Measurements from ENCODE around the gene FRMPD1. TPM values are rescaled to one million over a fixed set of nuclear protein-coding genes. Genes with fewer than 3 reads are reported as not detected.

The FRMPD1 gene
- polyA plus RNA-seq, 2 of the 4 experiments (the other 2 are of a cell fraction): 0.01 TPM; not detected in 1

DNA sequence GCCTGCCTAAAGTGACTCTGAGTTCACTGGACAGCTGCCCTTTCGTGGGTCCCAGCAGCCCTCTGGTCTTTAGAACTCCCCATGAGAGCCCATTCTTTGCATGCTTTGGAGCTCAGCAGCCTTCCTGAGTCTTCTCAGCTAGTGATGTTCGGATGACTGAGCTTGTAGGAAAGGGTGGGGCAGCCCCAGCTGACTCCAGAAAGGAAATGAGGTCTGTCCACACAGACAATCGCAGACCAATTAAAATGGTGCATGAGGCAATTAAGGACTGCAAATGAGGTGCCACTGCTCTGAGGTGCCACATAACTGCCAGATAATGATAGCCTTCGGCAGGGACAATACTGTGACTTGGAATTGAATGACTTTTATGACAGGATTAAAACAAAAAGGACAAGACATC lies 32.9 kb upstream of the FRMPD1 start:
- no peak overlapping the region for H3K27ac ChIP-seq
- POLR2A ChIA-PET: no interaction called here
- 29% methylated on average over 4 of the region's 4 CpGs for WGBS (ENCODE audit: missing lambda C conversion rate)
- no peak for ATAC-seq
- CTCF ChIA-PET: no interaction called here
- H3K9me3 ChIP-seq: no peaks in the 10 kb centered on the region
- H3K4me1 ChIP-seq: no peaks in the 10 kb centered on the region
- H3K4me3 ChIP-seq: no peak overlapping the region
- FAIRE-seq: no peak
- no peak for DNase-seq (ENCODE audit: low read depth in 1 of 2, low spot score in 1 of 2)
- TF ChIP-seq JUN (IDR thresholded peaks at IDR 0.05) (no peak), KDM5A (IDR thresholded peaks at IDR 0.05) (no peak), BHLHE40 (IDR thresholded peaks at IDR 0.05; ENCODE audit: low read depth, low read length) (no peak), KDM1A (IDR thresholded peaks at IDR 0.05; ENCODE audit: low read depth) (no peak), TFCP2L1 (CRISPR knock-in tag; IDR thresholded peaks at IDR 0.05) (no peak)
- TF ChIP-seq, protein P1, sequence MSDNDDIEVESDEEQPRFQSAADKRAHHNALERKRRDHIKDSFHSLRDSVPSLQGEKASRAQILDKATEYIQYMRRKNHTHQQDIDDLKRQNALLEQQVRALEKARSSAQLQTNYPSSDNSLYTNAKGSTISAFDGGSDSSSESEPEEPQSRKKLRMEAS (IDR thresholded peaks at IDR 0.05): no peak
- TF ChIP-seq, protein P2, sequence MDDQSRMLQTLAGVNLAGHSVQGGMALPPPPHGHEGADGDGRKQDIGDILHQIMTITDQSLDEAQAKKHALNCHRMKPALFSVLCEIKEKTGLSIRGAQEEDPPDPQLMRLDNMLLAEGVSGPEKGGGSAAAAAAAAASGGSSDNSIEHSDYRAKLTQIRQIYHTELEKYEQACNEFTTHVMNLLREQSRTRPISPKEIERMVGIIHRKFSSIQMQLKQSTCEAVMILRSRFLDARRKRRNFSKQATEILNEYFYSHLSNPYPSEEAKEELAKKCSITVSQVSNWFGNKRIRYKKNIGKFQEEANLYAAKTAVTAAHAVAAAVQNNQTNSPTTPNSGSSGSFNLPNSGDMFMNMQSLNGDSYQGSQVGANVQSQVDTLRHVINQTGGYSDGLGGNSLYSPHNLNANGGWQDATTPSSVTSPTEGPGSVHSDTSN (IDR thresholded peaks at IDR 0.05): no peak
- TF ChIP-seq, protein P3, sequence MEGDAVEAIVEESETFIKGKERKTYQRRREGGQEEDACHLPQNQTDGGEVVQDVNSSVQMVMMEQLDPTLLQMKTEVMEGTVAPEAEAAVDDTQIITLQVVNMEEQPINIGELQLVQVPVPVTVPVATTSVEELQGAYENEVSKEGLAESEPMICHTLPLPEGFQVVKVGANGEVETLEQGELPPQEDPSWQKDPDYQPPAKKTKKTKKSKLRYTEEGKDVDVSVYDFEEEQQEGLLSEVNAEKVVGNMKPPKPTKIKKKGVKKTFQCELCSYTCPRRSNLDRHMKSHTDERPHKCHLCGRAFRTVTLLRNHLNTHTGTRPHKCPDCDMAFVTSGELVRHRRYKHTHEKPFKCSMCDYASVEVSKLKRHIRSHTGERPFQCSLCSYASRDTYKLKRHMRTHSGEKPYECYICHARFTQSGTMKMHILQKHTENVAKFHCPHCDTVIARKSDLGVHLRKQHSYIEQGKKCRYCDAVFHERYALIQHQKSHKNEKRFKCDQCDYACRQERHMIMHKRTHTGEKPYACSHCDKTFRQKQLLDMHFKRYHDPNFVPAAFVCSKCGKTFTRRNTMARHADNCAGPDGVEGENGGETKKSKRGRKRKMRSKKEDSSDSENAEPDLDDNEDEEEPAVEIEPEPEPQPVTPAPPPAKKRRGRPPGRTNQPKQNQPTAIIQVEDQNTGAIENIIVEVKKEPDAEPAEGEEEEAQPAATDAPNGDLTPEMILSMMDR (IDR thresholded peaks at IDR 0.05): no peak
- no peak overlapping the region for H3K4me2 ChIP-seq

DNA sequence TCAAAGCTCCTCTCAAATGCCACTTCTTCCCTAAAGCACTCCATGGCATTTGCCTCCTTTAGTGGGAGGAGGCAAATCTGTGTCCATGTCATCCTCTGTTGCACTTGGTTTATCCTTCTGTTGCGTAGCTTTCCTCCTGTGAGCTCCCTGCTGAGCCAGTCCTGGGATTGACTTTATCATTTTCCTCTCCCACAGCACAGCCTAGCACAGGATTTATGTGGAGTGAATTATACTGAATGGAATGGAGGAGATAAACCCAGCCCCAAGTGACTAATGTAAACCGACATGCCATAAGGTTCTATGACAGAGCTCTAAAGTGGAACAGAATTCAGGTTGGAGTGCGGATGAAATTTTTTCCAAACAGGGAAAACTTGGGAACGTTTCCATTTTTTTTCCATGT lies 31.9 kb upstream of the FRMPD1 start:
- ChIA-PET POLR2A (interaction anchor here (0.6 kb wide), 1 partner anchor 37 kb away, joined by 3 read pairs; no protein-coding TSS in a partner anchor), CTCF (interaction anchor here (0.6 kb wide), 1 partner anchor 15 kb away, joined by 4 read pairs; no protein-coding TSS in a partner anchor)
- no peak for FAIRE-seq
- Histone ChIP-seq H3K4me1 (no peaks in the 10 kb centered on the region), H3K4me3 (no peak overlapping the region), H3K9me3 (no peaks in the 10 kb centered on the region), H3K27ac (no peak overlapping the region), H3K4me2 (no peak overlapping the region)
- TF ChIP-seq HOXA7 (CRISPR knock-in tag; IDR thresholded peaks at IDR 0.05) (no peak), EHF (CRISPR knock-in tag; IDR thresholded peaks at IDR 0.05) (no peak), HOXB13 (CRISPR knock-in tag; IDR thresholded peaks at IDR 0.05; ENCODE audit: low read depth) (no peak), FOSL2 (IDR thresholded peaks at IDR 0.05) (no peak), FOSL2 (CRISPR knock-in tag; IDR thresholded peaks at IDR 0.05) (no peak), RFX5 (IDR thresholded peaks at IDR 0.05) (no peak), RCOR1 (IDR thresholded peaks at IDR 0.05; ENCODE audit: low read depth, low read length) (no peak), EHMT2 (IDR thresholded peaks at IDR 0.05; ENCODE audit: low read depth) (no peak), NFE2L2 (conservative IDR thresholded peaks at IDR 0.05; ENCODE audit: low read length) (no peak), MYC (IDR thresholded peaks at IDR 0.05; ENCODE audit: borderline replicate concordance, low read length) (no peak), PHF8 (IDR thresholded peaks at IDR 0.05; ENCODE audit: borderline replicate concordance, low read depth) (no peak), KDM5A (IDR thresholded peaks at IDR 0.05) (no peak), NR3C1 (IDR thresholded peaks at IDR 0.05) (no peak), KDM1A (IDR thresholded peaks at IDR 0.05; ENCODE audit: low read depth) (no peak)
- TF ChIP-seq, protein P1 (IDR thresholded peaks at IDR 0.05): no peak
- TF ChIP-seq, protein P4, sequence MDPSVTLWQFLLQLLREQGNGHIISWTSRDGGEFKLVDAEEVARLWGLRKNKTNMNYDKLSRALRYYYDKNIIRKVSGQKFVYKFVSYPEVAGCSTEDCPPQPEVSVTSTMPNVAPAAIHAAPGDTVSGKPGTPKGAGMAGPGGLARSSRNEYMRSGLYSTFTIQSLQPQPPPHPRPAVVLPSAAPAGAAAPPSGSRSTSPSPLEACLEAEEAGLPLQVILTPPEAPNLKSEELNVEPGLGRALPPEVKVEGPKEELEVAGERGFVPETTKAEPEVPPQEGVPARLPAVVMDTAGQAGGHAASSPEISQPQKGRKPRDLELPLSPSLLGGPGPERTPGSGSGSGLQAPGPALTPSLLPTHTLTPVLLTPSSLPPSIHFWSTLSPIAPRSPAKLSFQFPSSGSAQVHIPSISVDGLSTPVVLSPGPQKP (IDR thresholded peaks at IDR 0.05; ENCODE audit: low read depth, low read length): no peak
- TF ChIP-seq, protein P5, sequence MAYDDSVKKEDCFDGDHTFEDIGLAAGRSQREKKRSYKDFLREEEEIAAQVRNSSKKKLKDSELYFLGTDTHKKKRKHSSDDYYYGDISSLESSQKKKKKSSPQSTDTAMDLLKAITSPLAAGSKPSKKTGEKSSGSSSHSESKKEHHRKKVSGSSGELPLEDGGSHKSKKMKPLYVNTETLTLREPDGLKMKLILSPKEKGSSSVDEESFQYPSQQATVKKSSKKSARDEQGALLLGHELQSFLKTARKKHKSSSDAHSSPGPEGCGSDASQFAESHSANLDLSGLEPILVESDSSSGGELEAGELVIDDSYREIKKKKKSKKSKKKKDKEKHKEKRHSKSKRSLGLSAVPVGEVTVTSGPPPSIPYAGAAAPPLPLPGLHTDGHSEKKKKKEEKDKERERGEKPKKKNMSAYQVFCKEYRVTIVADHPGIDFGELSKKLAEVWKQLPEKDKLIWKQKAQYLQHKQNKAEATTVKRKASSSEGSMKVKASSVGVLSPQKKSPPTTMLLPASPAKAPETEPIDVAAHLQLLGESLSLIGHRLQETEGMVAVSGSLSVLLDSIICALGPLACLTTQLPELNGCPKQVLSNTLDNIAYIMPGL (CRISPR knock-in tag; IDR thresholded peaks at IDR 0.05; ENCODE audit: borderline replicate concordance): no peak
- 61% methylated on average over 4 of the region's 4 CpGs for WGBS (ENCODE audit: missing lambda C conversion rate)
- ATAC-seq: peak in 1 of 2 experiments; percentile 35; a peak in 2 of 6 replicates
- no peak for DNase-seq (ENCODE audit: low read depth in 1 of 2, low spot score in 1 of 2)
